Panc1 (cell line): ENCODE data around the gene BMP7. TPM values are rescaled to one million over a fixed set of nuclear protein-coding genes. Genes with fewer than 3 reads are reported as not detected.

ENCODE experiments used
- ATAC-seq: fragments of 200-7000 bp; cut with Tn5 transposase; 2 replicates; pipeline ENCODE4 v1.9.1; 2020; ENCODE audit warnings: mild to moderate bottlenecking, moderate library complexity
- BruUV-seq: library from RNA; stranded (reverse); fragments of 400-500 nt; replicated peaks from 2 replicates; lab custom pipeline; 2021; lab: Mats Ljungman, UMichigan
- CTCF ChIA-PET: fragments of 300-600 bp; sonication (Branson Sonifier 250); formaldehyde crosslinking; loops from one replicate; lab custom pipeline; 2022; ENCODE audit warnings: antibody characterized with exemption; lab: Charles Lee
- POLR2A ChIA-PET: fragments of 300-600 bp; sonication (Branson Sonifier 250); formaldehyde crosslinking; loops from one replicate; lab custom pipeline; 2022; ENCODE audit warnings: antibody characterized with exemption; lab: Charles Lee
- DNase-seq: peaks from one replicate; pipeline ENCODE4 v3.0.0-alpha.2; 2010; ENCODE audit warnings: low read depth, low spot score
- H3K27ac ChIP-seq: 2 replicates; pipeline ENCODE4 v1.5.1; 2011; ENCODE audit warnings: mild to moderate bottlenecking, low read length, inconsistent platforms
- H3K27me3 ChIP-seq: fragments of 200-500 bp; sonication (Bioruptor generic); 2 replicates; pipeline ENCODE4 v1.6.0; 2014; ENCODE audit warnings: low read length, inconsistent platforms; ENCODE audit not compliant: control insufficient read depth, insufficient read depth
- H3K36me3 ChIP-seq: fragments of 200-500 bp; sonication (Bioruptor generic); 2 replicates; pipeline ENCODE4 v1.5.1; 2014; ENCODE audit warnings: inconsistent platforms, mild to moderate bottlenecking, low read length, moderate library complexity; ENCODE audit not compliant: control insufficient read depth, insufficient read depth
- H3K4me1 ChIP-seq: 2 replicates; pipeline ENCODE4 v1.5.1; 2011; ENCODE audit warnings: inconsistent platforms, mild to moderate bottlenecking, low read length, moderate library complexity; ENCODE audit not compliant: control insufficient read depth, insufficient read depth
- H3K4me3 ChIP-seq, 2 experiments: 2 replicates each; pipeline ENCODE4 v1.5.1; 2011 to 2012; ENCODE audit warnings: low read depth in 2 of 2, low read length in 2 of 2, mild to moderate bottlenecking in 2 of 2, inconsistent platforms in 1 of 2, moderate library complexity in 1 of 2
- H3K9me3 ChIP-seq: fragments of 200-500 bp; sonication (Bioruptor generic); 2 replicates; pipeline ENCODE4 v1.5.1; 2014; ENCODE audit warnings: low read depth, mild to moderate bottlenecking, inconsistent platforms, low read length, moderate library complexity; ENCODE audit not compliant: control insufficient read depth, insufficient read depth
- CTCF ChIP-seq: fragments of 450-650 bp; IDR thresholded peaks from 2 replicates; pipeline ENCODE4 v1.5.1; 2017; ENCODE audit warnings: mild to moderate bottlenecking
- POLR2AphosphoS5 ChIP-seq: IDR thresholded peaks from 2 replicates; pipeline ENCODE4 v1.6.1; 2012; ENCODE audit warnings: mild to moderate bottlenecking, low read depth, low read length, moderate library complexity
- REST ChIP-seq, 2 experiments: IDR thresholded peaks; 2 replicates each; pipeline ENCODE4 v1.6.1; 2011 to 2012; ENCODE audit warnings: low read depth in 2 of 2, control low read depth in 1 of 2, low read length in 1 of 2, mild to moderate bottlenecking in 1 of 2, moderate library complexity in 1 of 2; ENCODE audit not compliant: insufficient read depth in 1 of 2
- SIN3A ChIP-seq: IDR thresholded peaks from 2 replicates; pipeline ENCODE4 v1.6.1; 2012; ENCODE audit warnings: low read depth, mild to moderate bottlenecking, low read length, moderate library complexity, borderline replicate concordance; ENCODE audit not compliant: insufficient read depth
- TCF7L2 ChIP-seq: IDR thresholded peaks from 2 replicates; pipeline ENCODE4 v1.6.1; 2011; ENCODE audit warnings: mild to moderate bottlenecking, low read depth, low read length, inconsistent platforms
- in situ Hi-C: cut with HindIII; loops from 2 replicates; pipeline ENCODE4 v1.10.0; 2016; ENCODE audit warnings: low sequenced_read_pairs, low pct_unique_long_range_greater_than_20kb
- intact Hi-C: fragments of 100-400 bp; cut with micrococcal nuclease; formaldehyde crosslinking; loops from one replicate; pipeline ENCODE4 v1.10.0; 2022; ENCODE audit not compliant: unreplicated experiment
- total RNA-seq: library from RNA; stranded (reverse); gene quantifications from one replicate; pipeline ENCODE4 v1.2.1, GENCODE V29; 2021; ENCODE audit not compliant: unreplicated experiment

The BMP7 gene
- total RNA-seq, 1 experiment from 2014 or later, result 11.5 TPM

GRCh38 chr20:57129303-57129702, 137.1 kb downstream of the BMP7 start:
- DNase-seq, result no peak
- POLR2A ChIA-PET, result no interaction called here
- CTCF ChIA-PET, result no interaction called here
- no peaks in the 10 kb centered on the region for H3K27me3 ChIP-seq
- intact Hi-C loops (no loop called here), in situ Hi-C loops (no loop called here)
- H3K9me3 ChIP-seq, result no peaks in the 10 kb centered on the region
- H3K4me1 ChIP-seq, result no peaks in the 10 kb centered on the region
- no TSS peak for BruUV-seq
- no peak for ATAC-seq
- H3K4me3 ChIP-seq, result no peak overlapping the region
- H3K27ac ChIP-seq, result no peak overlapping the region
- no peaks in the 10 kb centered on the region for H3K36me3 ChIP-seq
- TF ChIP-seq REST (IDR thresholded peaks at IDR 0.05; ENCODE audit: insufficient read depth in 1 of 2, low read depth in 2 of 2, low read length in 1 of 2) (no peak), SIN3A (no peak), CTCF (no peak), POLR2AphosphoS5 (no peak), TCF7L2 (no peak)

- CTCF ChIA-PET, result no interaction called here
- intact Hi-C loops, result no loop called here
- POLR2A ChIA-PET, result no interaction called here
- Histone ChIP-seq H3K4me3 (no peak overlapping the region), H3K27me3 (no peaks in the 10 kb centered on the region), H3K27ac (no peak overlapping the region), H3K4me1 (no peaks in the 10 kb centered on the region), H3K36me3 (no peaks in the 10 kb centered on the region), H3K9me3 (no peaks in the 10 kb centered on the region)
- in situ Hi-C loops, result no loop called here
- BruUV-seq, result no TSS peak
- TF ChIP-seq CTCF, result no peak
- TF ChIP-seq TCF7L2, result no peak
- no peak for TF ChIP-seq SIN3A
- no peak for TF ChIP-seq REST (IDR thresholded peaks at IDR 0.05; ENCODE audit: insufficient read depth in 1 of 2, low read depth in 2 of 2, low read length in 1 of 2)
- TF ChIP-seq POLR2AphosphoS5, result no peak
- no peak for ATAC-seq
- DNase-seq, result no peak
Measured at GRCh38 chr20:57128044-57128757, 138.2 kb downstream of the BMP7 start.
